NCI-H2107 (cell line): ENCODE measurements around the gene KIAA2012.

ENCODE experiments used
- DNase-seq: peaks from one replicate; lab custom pipeline; 2025; lab: John Stamatoyannopoulos, UW

Gene KIAA2012

GRCh38 chr2:202043475-202043874, 29.6 kb upstream of the KIAA2012 start:
- no peak for DNase-seq

GRCh38 chr2:202044777-202045176, 28.3 kb upstream of the KIAA2012 start:
- no peak for DNase-seq

- no peak for DNase-seq
These were observed 26.5 kb upstream of the KIAA2012 start for GRCh38 chr2:202046572-202046971.

- no peak for DNase-seq
These were observed 23.8 kb upstream of the KIAA2012 start for GRCh38 chr2:202049092-202049728.

- no peak for DNase-seq
These were observed 23.2 kb upstream of the KIAA2012 start for GRCh38 chr2:202049840-202050239.

- DNase-seq: no peak
These were observed 22.4 kb upstream of the KIAA2012 start for GRCh38 chr2:202050652-202051051.

- DNase-seq: no peak
These were observed 21.4 kb upstream of the KIAA2012 start for GRCh38 chr2:202051499-202052161.

GRCh38 chr2:202052235-202052634, 20.8 kb upstream of the KIAA2012 start:
- DNase-seq: no peak

GRCh38 chr2:202054679-202055078, 18.4 kb upstream of the KIAA2012 start:
- DNase-seq: no peak

- no peak for DNase-seq
These were observed 16.4 kb upstream of the KIAA2012 start for GRCh38 chr2:202056611-202057010.

GRCh38 chr2:202060218-202060617, 12.8 kb upstream of the KIAA2012 start:
- no peak for DNase-seq

GRCh38 chr2:202061695-202062094, 11.4 kb upstream of the KIAA2012 start:
- DNase-seq: no peak

- no peak for DNase-seq
These were observed 8.7 kb upstream of the KIAA2012 start for GRCh38 chr2:202064171-202064880.

GRCh38 chr2:202064881-202065230, 8.2 kb upstream of the KIAA2012 start:
- DNase-seq: no peak

GRCh38 chr2:202065876-202066275, 7.2 kb upstream of the KIAA2012 start:
- no peak for DNase-seq

GRCh38 chr2:202066875-202067274, 6.2 kb upstream of the KIAA2012 start:
- no peak for DNase-seq

- no peak for DNase-seq
These were observed 5.5 kb upstream of the KIAA2012 start for GRCh38 chr2:202067589-202067988.

GRCh38 chr2:202069170-202070067, 3.6 kb upstream of the KIAA2012 start:
- DNase-seq: no peak

GRCh38 chr2:202071107-202071506, 1.9 kb upstream of the KIAA2012 start:
- no peak for DNase-seq

- no peak for DNase-seq
These were observed 829 bp upstream of the KIAA2012 start for GRCh38 chr2:202072226-202072625.

- DNase-seq: no peak
These were observed 1.3 kb downstream of the KIAA2012 start for GRCh38 chr2:202074324-202074723.

GRCh38 chr2:202079310-202079709, 6.3 kb downstream of the KIAA2012 start:
- DNase-seq: no peak
